GM19328 (cell line): ENCODE results near the gene ZBTB48.

Source experiments
- ATAC-seq: cut with Tn5 transposase; IDR thresholded peaks from one replicate; pipeline ENCODE4 v1.9.1; 2021; ENCODE audit warnings: mild to moderate bottlenecking, moderate library complexity; ENCODE audit not compliant: unreplicated experiment

ZBTB48 gene

GRCh38 chr1:6572653-6573383 lies 7.0 kb upstream of the ZBTB48 start:
- ATAC-seq = no peak

GRCh38 chr1:6574025-6574620 lies 5.7 kb upstream of the ZBTB48 start:
- no peak for ATAC-seq

GRCh38 chr1:6574818-6575217 lies 5.0 kb upstream of the ZBTB48 start:
- ATAC-seq = no peak

GRCh38 chr1:6577831-6578525 lies 1.8 kb upstream of the ZBTB48 start:
- ATAC-seq = no peak

- no peak for ATAC-seq
Measured at GRCh38 chr1:6578624-6579373, 995 bp upstream of the ZBTB48 start.

- no peak for ATAC-seq
Measured at GRCh38 chr1:6580119-6580592, 362 bp downstream of the ZBTB48 start.

GRCh38 chr1:6580593-6581409 lies 1.0 kb downstream of the ZBTB48 start:
- no peak for ATAC-seq

- ATAC-seq = no peak
Measured at GRCh38 chr1:6581561-6582305, 1.9 kb downstream of the ZBTB48 start.

- no peak for ATAC-seq
Measured at GRCh38 chr1:6582370-6582769, 2.6 kb downstream of the ZBTB48 start.

GRCh38 chr1:6584126-6585080 lies 4.6 kb downstream of the ZBTB48 start:
- ATAC-seq = no peak

GRCh38 chr1:6585081-6585722 lies 5.4 kb downstream of the ZBTB48 start:
- ATAC-seq = no peak

GRCh38 chr1:6585841-6586240 lies 6.0 kb downstream of the ZBTB48 start:
- no peak for ATAC-seq

GRCh38 chr1:6586404-6586816 lies 6.6 kb downstream of the ZBTB48 start:
- ATAC-seq = no peak

- no peak for ATAC-seq
Measured at GRCh38 chr1:6587261-6588005, 7.6 kb downstream of the ZBTB48 start.

- ATAC-seq = no peak
Measured at GRCh38 chr1:6588128-6588892, 8.5 kb downstream of the ZBTB48 start.

GRCh38 chr1:6588893-6589520 lies 9.2 kb downstream of the ZBTB48 start:
- no peak for ATAC-seq
